K562 (cell line): ENCODE results near the gene PDIA2. TPM values are rescaled to one million over a fixed set of nuclear protein-coding genes. Genes with fewer than 3 reads are reported as not detected.
A peak's percentile ranks its signal among the peaks of the same experiment; 100 is the strongest.

ENCODE experiments used
- ATF6 ChIP-seq: sonication (generic); formaldehyde crosslinking; IDR thresholded peaks from 2 replicates; pipeline ENCODE4 v1.4.0; 2020; ENCODE audit warnings: mild to moderate bottlenecking, missing genetic modification reagents
- IFI16 ChIP-seq: fragments of 250-450 bp; sonication (Bioruptor Pico); IDR thresholded peaks from 2 replicates; pipeline ENCODE4 v2.1.2; 2022; ENCODE audit warnings: mild to moderate bottlenecking, inconsistent platforms
- MEF2D ChIP-seq: conservative IDR thresholded peaks from 2 replicates; pipeline ENCODE4 v1.6.1; 2016; ENCODE audit warnings: low read depth, missing genetic modification characterization, missing compliant biosample characterization
- MYC ChIP-seq, 2 experiments: fragments of 250-450 bp in 1 of 2; sonication (Bioruptor Pico) in 1 of 2; IDR thresholded peaks; 2 replicates each; pipeline versions ENCODE4 v1.5.1 to v1.6.1; 2012 to 2021; ENCODE audit warnings: low read depth in 2 of 2, borderline replicate concordance in 1 of 2, improper control_type of control experiment in 1 of 2, low read length in 1 of 2, mild to moderate bottlenecking in 1 of 2, moderate library complexity in 1 of 2
- POU5F1 ChIP-seq: fragments of 150-350 bp; IDR thresholded peaks from 2 replicates; pipeline ENCODE4 v1.6.1; 2014; ENCODE audit warnings: borderline replicate concordance, low read length, low read depth, mild to moderate bottlenecking; ENCODE audit not compliant: partially characterized antibody
- SMARCE1 ChIP-seq: fragments of 450-650 bp; IDR thresholded peaks from 2 replicates; pipeline ENCODE4 v1.7.1; 2016; ENCODE audit warnings: mild to moderate bottlenecking
- TEAD1 ChIP-seq, 2 experiments: fragments of 450-650 bp in 1 of 2; sonication (generic) in 1 of 2; formaldehyde crosslinking; IDR thresholded peaks; 2 replicates each; pipeline versions ENCODE4 v1.4.0 to v1.8.0; 2020 to 2022; ENCODE audit warnings: mild to moderate bottlenecking in 2 of 2, missing genetic modification reagents in 1 of 2
- ZFX ChIP-seq: sonication (generic); formaldehyde crosslinking; IDR thresholded peaks from 2 replicates; pipeline ENCODE4 v1.8.0; 2022; ENCODE audit warnings: mild to moderate bottlenecking, missing genetic modification reagents, moderate library complexity
- ZNF24 ChIP-seq: fragments of 450-650 bp; IDR thresholded peaks from 2 replicates; pipeline ENCODE4 v1.6.1; 2016
- ZNF253 ChIP-seq: fragments of 250-450 bp; sonication (Bioruptor Pico); conservative IDR thresholded peaks from 2 replicates; pipeline ENCODE4 v1.6.1; 2021; ENCODE audit warnings: mild to moderate bottlenecking
- ZNF696 ChIP-seq: fragments of 250-450 bp; sonication (Bioruptor Pico); conservative IDR thresholded peaks from 2 replicates; pipeline ENCODE4 v1.4.0; 2020; ENCODE audit warnings: mild to moderate bottlenecking, moderate library complexity
- polyA plus RNA-seq, 8 experiments: library from polyadenylated mRNA; depleted of rRNA in 4 of 8; stranded (reverse) in 5 of 8; unstranded in 3 of 8; fragments of >200 nt; fragmentation: Nextera tagmentation in 2 of 8; fragmentation: Illumina TruSeq in 1 of 8; extraction: Ambion mirVana in 2 of 8; extraction: Trizol in 1 of 8; gene quantifications; 2 replicates each; pipeline versions ENCODE4 v1.2.1 to v1.2.3, GENCODE V29; 2011 to 2014; ENCODE audit warnings: inconsistent platforms in 1 of 8, missing spikeins in 1 of 8
- total RNA-seq, 7 experiments: library from RNA; depleted of rRNA in 6 of 7; stranded (reverse); fragments of >200 nt in 6 of 7; fragmentation: Illumina TruSeq in 2 of 7; extraction: Trizol in 2 of 7; gene quantifications; 2 replicates each; pipeline versions ENCODE4 v1.2.1 to v1.2.3, GENCODE V29; 2011 to 2021; ENCODE audit warnings: low replicate concordance in 1 of 7
- TF ChIP-seq, protein P1 (sequence below): sonication (generic); formaldehyde crosslinking; IDR thresholded peaks from 2 replicates; pipeline ENCODE4 v1.8.0; 2022; ENCODE audit warnings: missing genetic modification reagents, mild to moderate bottlenecking, moderate library complexity, borderline replicate concordance
- TF ChIP-seq, protein P2 (sequence below): fragments of 450-650 bp; formaldehyde crosslinking; IDR thresholded peaks from 2 replicates; pipeline ENCODE4 v1.4.0; 2022; ENCODE audit warnings: missing genetic modification characterization

Gene PDIA2
- total and polyA plus RNA-seq, 9 of the 15 experiments (the other 6 are each of a cell fraction or from before 2014, with no cell fraction given) = 0.13 to 0.92 (median 0.23) TPM; not detected in 4

DNA sequence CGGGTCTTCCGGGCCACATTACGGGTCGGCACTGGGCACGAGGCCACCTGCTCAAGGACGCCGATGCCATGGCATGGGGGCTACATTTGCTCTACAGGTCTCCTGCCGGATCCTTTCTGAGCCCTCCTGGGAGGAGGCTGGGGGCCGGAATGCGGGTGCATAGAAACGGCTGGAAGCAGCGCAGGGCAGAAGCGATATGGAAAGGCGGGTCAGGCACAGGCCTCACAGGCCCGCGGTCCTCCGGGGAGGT, 41.2 kb downstream of the PDIA2 start (continued):
- TF ChIP-seq, protein P1, sequence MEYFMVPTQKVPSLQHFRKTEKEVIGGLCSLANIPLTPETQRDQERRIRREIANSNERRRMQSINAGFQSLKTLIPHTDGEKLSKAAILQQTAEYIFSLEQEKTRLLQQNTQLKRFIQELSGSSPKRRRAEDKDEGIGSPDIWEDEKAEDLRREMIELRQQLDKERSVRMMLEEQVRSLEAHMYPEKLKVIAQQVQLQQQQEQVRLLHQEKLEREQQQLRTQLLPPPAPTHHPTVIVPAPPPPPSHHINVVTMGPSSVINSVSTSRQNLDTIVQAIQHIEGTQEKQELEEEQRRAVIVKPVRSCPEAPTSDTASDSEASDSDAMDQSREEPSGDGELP (CRISPR knock-in tag) = no peak
- TF ChIP-seq POU5F1 (no peak), ATF6 (CRISPR knock-in tag) (0 out of 2 replicates have a peak, but pooled peaks have one; percentile 67), ZFX (CRISPR knock-in tag) (peak; percentile 89), MYC (IDR thresholded peaks at IDR 0.05; ENCODE audit: low read depth, low read length) (no peak), MYC (CRISPR knock-in tag; IDR thresholded peaks at IDR 0.05; ENCODE audit: borderline replicate concordance, low read depth) (0 out of 2 replicates have a peak, but pooled peaks have one; percentile 24), ZNF696 (CRISPR knock-in tag) (no peak), ZNF253 (no peak), SMARCE1 (no peak), TEAD1 (CRISPR knock-in tag; IDR thresholded peaks at IDR 0.05) (0 out of 4 replicates have a peak, but pooled peaks of 1 of the 2 experiments have one; percentile 33), ZNF24 (no peak), MEF2D (no peak), IFI16 (CRISPR knock-in tag) (no peak)
- TF ChIP-seq, protein P2, sequence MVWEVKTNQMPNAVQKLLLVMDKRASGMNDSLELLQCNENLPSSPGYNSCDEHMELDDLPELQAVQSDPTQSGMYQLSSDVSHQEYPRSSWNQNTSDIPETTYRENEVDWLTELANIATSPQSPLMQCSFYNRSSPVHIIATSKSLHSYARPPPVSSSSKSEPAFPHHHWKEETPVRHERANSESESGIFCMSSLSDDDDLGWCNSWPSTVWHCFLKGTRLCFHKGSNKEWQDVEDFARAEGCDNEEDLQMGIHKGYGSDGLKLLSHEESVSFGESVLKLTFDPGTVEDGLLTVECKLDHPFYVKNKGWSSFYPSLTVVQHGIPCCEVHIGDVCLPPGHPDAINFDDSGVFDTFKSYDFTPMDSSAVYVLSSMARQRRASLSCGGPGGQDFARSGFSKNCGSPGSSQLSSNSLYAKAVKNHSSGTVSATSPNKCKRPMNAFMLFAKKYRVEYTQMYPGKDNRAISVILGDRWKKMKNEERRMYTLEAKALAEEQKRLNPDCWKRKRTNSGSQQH = no peak
